ENCODE measurements around the gene SUN2. TPM values are rescaled to one million over a fixed set of nuclear protein-coding genes. Genes with fewer than 3 reads are reported as not detected.

The SUN2 gene
- total RNA-seq, 1 donor from 2014 or later, result 16.2 TPM

DNA sequence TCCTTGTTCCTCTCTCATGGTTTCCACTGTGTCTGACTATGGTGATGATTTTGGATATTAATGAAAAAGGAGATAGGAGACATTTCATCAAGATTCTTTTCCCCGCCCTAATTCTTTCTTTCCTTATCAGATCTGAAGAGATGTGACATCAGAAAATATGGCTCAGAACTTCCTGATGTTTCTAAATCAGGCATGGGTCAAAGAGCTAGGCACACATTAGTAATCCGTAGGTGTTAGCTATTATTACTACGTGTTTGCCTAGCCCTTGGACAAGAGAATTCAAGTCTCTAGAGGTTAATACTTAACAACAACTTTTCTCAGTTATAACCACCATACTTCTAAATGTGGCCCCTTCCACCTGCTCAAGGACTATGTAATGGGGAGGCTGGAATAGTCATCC lies 60.9 kb downstream of the SUN2 start:
- H4K20me1 ChIP-seq (ENCODE audit: low read depth), result peaks cover 65% of the 10 kb centered on the region
- Mint-ChIP-seq H3K9me3 (no peaks in the 10 kb centered on the region), H3K4me1 (peaks cover 35% of the 10 kb centered on the region)

DNA sequence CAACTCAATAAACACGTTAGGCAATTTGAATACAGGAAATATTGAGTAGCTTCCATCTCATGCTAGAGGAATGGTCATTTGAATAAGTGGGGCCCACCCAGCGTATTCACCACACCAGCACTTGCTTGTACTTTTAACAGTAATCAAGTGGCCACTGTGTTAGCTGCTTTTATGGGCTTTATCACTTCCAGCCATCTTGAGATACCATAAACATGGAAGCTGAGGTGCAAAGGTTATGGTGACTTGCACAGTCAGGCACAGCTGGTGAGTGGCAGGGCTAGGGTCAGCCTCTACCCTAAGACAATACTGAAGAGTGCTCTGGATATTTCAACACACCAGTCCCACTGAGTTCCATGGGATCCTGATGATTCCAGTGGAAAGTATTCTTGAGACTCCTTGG lies 61.7 kb downstream of the SUN2 start:
- no peak overlapping the region for H3K4me3 Mint-ChIP-seq
- H3K4me1 ChIP-seq, result peaks cover 17% of the 10 kb centered on the region
- peaks cover 17% of the 10 kb centered on the region for H3K36me3 Mint-ChIP-seq
- H3K9ac ChIP-seq, result no peak overlapping the region
- peaks cover 68% of the 10 kb centered on the region for H3K79me2 ChIP-seq (ENCODE audit: low read depth)
- H3K4me2 ChIP-seq, result no peak overlapping the region
- H3K27ac Mint-ChIP-seq, result no peak overlapping the region
- no peaks in the 10 kb centered on the region for H3K9me3 Mint-ChIP-seq
- H2AFZ ChIP-seq (replicated peaks), result no peak overlapping the region
- no peak for DNase-seq (ENCODE audit: low spot score)
- H3K27me3 Mint-ChIP-seq (ENCODE audit: insufficient read depth, low read depth), result no peaks in the 10 kb centered on the region
- H4K20me1 ChIP-seq (ENCODE audit: low read depth), result peaks cover 56% of the 10 kb centered on the region
- TF ChIP-seq EZH2phosphoT487 (IDR thresholded peaks at IDR 0.05), result no peak
- no peak for TF ChIP-seq EZH2 (IDR thresholded peaks at IDR 0.05)
- TF ChIP-seq, protein P1, sequence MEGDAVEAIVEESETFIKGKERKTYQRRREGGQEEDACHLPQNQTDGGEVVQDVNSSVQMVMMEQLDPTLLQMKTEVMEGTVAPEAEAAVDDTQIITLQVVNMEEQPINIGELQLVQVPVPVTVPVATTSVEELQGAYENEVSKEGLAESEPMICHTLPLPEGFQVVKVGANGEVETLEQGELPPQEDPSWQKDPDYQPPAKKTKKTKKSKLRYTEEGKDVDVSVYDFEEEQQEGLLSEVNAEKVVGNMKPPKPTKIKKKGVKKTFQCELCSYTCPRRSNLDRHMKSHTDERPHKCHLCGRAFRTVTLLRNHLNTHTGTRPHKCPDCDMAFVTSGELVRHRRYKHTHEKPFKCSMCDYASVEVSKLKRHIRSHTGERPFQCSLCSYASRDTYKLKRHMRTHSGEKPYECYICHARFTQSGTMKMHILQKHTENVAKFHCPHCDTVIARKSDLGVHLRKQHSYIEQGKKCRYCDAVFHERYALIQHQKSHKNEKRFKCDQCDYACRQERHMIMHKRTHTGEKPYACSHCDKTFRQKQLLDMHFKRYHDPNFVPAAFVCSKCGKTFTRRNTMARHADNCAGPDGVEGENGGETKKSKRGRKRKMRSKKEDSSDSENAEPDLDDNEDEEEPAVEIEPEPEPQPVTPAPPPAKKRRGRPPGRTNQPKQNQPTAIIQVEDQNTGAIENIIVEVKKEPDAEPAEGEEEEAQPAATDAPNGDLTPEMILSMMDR (IDR thresholded peaks at IDR 0.05), result no peak
- no peaks in the 10 kb centered on the region for H3K36me3 ChIP-seq
- peaks cover 26% of the 10 kb centered on the region for H3K4me1 Mint-ChIP-seq
- no peak overlapping the region for H3K27ac ChIP-seq
- no peaks in the 10 kb centered on the region for H3K27me3 ChIP-seq
- no peaks in the 10 kb centered on the region for H3F3A ChIP-seq (ENCODE audit: low read depth)
- H3K4me3 ChIP-seq, result no peak overlapping the region
- H3K9me3 ChIP-seq (ENCODE audit: low read depth), result no peaks in the 10 kb centered on the region

More for the DNA sequence above, 60.9 kb downstream of the SUN2 start:
- H3K27me3 Mint-ChIP-seq (ENCODE audit: insufficient read depth, low read depth), result no peaks in the 10 kb centered on the region
- TF ChIP-seq, protein P1 (IDR thresholded peaks at IDR 0.05), result no peak
- no peak for TF ChIP-seq EZH2 (IDR thresholded peaks at IDR 0.05)
- no peak for TF ChIP-seq EZH2phosphoT487 (IDR thresholded peaks at IDR 0.05)
- no peaks in the 10 kb centered on the region for H3K36me3 ChIP-seq
- peaks cover 17% of the 10 kb centered on the region for H3K36me3 Mint-ChIP-seq
- no peak for DNase-seq (ENCODE audit: low spot score)
- H2AFZ ChIP-seq (replicated peaks), result no peak overlapping the region
- no peak overlapping the region for H3K4me3 Mint-ChIP-seq
- no peaks in the 10 kb centered on the region for H3F3A ChIP-seq (ENCODE audit: low read depth)
- H3K4me3 ChIP-seq, result no peak overlapping the region
- H3K4me1 ChIP-seq, result peaks cover 25% of the 10 kb centered on the region
- H3K79me2 ChIP-seq (ENCODE audit: low read depth), result peaks cover 76% of the 10 kb centered on the region
- H3K27ac ChIP-seq, result no peak overlapping the region
- H3K9ac ChIP-seq, result no peak overlapping the region
- no peaks in the 10 kb centered on the region for H3K9me3 ChIP-seq (ENCODE audit: low read depth)
- H3K4me2 ChIP-seq, result no peak overlapping the region
- H3K27ac Mint-ChIP-seq, result no peak overlapping the region
- H3K27me3 ChIP-seq, result no peaks in the 10 kb centered on the region

DNA sequence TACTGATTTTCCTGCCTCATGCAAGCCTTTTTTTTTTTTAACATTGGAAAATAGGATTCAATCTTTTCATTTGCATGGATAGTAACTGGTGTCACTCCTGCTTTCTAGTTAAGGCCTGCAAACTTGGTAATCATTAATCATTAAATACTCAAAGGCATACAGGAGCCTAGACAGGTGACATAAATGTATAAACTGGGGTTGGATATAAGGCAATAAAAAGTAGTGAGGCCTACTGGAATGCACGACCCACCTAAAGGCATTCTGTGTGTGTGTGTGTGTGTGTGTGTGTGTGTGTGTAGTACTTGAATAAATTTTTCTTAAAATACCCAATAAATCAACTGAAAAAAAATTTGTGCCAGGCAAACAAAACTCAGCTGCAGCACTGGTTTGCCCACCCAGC lies 66.1 kb downstream of the SUN2 start:
- Histone ChIP-seq H4K20me1 (ENCODE audit: low read depth) (peaks cover 32% of the 10 kb centered on the region), H3K79me2 (ENCODE audit: low read depth) (peaks cover 35% of the 10 kb centered on the region)

More for the DNA sequence above, 66.1 kb downstream of the SUN2 start:
- TF ChIP-seq EZH2 (IDR thresholded peaks at IDR 0.05) (no peak), EZH2phosphoT487 (IDR thresholded peaks at IDR 0.05) (no peak)
- TF ChIP-seq, protein P1 (IDR thresholded peaks at IDR 0.05), result no peak
- no peak overlapping the region for H3K27ac Mint-ChIP-seq
- Histone ChIP-seq H3K27me3 (no peaks in the 10 kb centered on the region), H3K36me3 (no peaks in the 10 kb centered on the region), H3K9ac (no peak overlapping the region), H3K9me3 (ENCODE audit: low read depth) (no peaks in the 10 kb centered on the region), H2AFZ (replicated peaks) (no peak overlapping the region), H3F3A (ENCODE audit: low read depth) (peaks cover 18% of the 10 kb centered on the region), H3K4me1 (no peaks in the 10 kb centered on the region), H3K27ac (no peak overlapping the region), H3K4me2 (no peak overlapping the region), H3K4me3 (no peak overlapping the region)
- no peak overlapping the region for H3K4me3 Mint-ChIP-seq
- H3K9me3 Mint-ChIP-seq, result no peaks in the 10 kb centered on the region
- no peaks in the 10 kb centered on the region for H3K4me1 Mint-ChIP-seq
- H3K36me3 Mint-ChIP-seq, result peaks cover 27% of the 10 kb centered on the region
- DNase-seq (ENCODE audit: low spot score), result no peak
- peaks cover 2% of the 10 kb centered on the region for H3K27me3 Mint-ChIP-seq (ENCODE audit: insufficient read depth, low read depth)
